Osteocyte (in vitro differentiated cells): ENCODE measurements around the gene CDK5RAP2. TPM values are rescaled to one million over a fixed set of nuclear protein-coding genes. Genes with fewer than 3 reads are reported as not detected.

ENCODE experiments used
- DNase-seq: peaks from one replicate; pipeline ENCODE4 v3.0.0; 2021; ENCODE audit warnings: mixed read lengths; ENCODE audit not compliant: unreplicated experiment; ENCODE audit errors: extremely low spot score
- H3K27ac Mint-ChIP-seq: one replicate; pipeline ENCODE4 v1.8.0; 2021; ENCODE audit warnings: mild to moderate bottlenecking, mixed read lengths; ENCODE audit not compliant: unreplicated experiment
- H3K27me3 Mint-ChIP-seq: one replicate; pipeline ENCODE4 v1.8.0; 2021; ENCODE audit warnings: mixed read lengths; ENCODE audit not compliant: unreplicated experiment
- H3K36me3 Mint-ChIP-seq: one replicate; pipeline ENCODE4 v1.8.0; 2021; ENCODE audit warnings: mixed read lengths; ENCODE audit not compliant: unreplicated experiment
- H3K4me1 Mint-ChIP-seq: one replicate; pipeline ENCODE4 v1.8.0; 2021; ENCODE audit warnings: mixed read lengths; ENCODE audit not compliant: unreplicated experiment
- H3K4me3 Mint-ChIP-seq: one replicate; pipeline ENCODE4 v1.8.0; 2021; ENCODE audit warnings: mild to moderate bottlenecking, moderate library complexity, mixed read lengths; ENCODE audit not compliant: unreplicated experiment
- H3K9me3 Mint-ChIP-seq: one replicate; pipeline ENCODE4 v1.8.0; 2021; ENCODE audit warnings: mixed read lengths; ENCODE audit not compliant: unreplicated experiment
- total RNA-seq: library from RNA; stranded (reverse); gene quantifications from 2 replicates; pipeline ENCODE4 v1.2.1, GENCODE V29; 2021
- TF ChIP-seq, protein P1 (sequence below): fragments of 200-600 bp; sonication (generic); IDR thresholded peaks from 2 replicates; pipeline ENCODE4 v1.5.0; 2021; ENCODE audit warnings: antibody characterized with exemption, mild to moderate bottlenecking, moderate library complexity

The CDK5RAP2 gene
- total RNA-seq, 1 donor from 2014 or later, result 48.7 TPM

DNA sequence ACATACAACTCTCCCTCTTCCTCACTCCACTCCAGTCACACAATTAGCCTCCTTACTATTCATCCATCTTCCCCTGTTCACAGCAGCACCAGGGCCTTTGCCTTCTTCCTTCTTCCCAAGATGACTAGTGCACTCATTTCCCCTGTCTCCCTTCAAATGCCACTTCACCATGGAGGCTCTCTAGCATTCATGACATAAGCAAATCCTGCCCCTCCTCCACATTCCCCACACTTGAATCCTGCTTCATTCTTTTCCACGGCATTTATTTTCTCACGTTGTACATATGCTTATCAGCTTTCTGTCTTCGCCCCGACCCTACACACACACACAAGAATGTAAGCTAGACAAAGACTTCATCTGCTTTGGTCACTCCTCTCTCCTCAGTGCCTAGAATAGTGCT lies 133.3 kb downstream of the CDK5RAP2 start:
- no peak overlapping the region for H3K27ac Mint-ChIP-seq
- DNase-seq, result no peak
- no peak overlapping the region for H3K4me3 Mint-ChIP-seq
- H3K36me3 Mint-ChIP-seq, result peaks cover 11% of the 10 kb centered on the region
- TF ChIP-seq, protein P1, sequence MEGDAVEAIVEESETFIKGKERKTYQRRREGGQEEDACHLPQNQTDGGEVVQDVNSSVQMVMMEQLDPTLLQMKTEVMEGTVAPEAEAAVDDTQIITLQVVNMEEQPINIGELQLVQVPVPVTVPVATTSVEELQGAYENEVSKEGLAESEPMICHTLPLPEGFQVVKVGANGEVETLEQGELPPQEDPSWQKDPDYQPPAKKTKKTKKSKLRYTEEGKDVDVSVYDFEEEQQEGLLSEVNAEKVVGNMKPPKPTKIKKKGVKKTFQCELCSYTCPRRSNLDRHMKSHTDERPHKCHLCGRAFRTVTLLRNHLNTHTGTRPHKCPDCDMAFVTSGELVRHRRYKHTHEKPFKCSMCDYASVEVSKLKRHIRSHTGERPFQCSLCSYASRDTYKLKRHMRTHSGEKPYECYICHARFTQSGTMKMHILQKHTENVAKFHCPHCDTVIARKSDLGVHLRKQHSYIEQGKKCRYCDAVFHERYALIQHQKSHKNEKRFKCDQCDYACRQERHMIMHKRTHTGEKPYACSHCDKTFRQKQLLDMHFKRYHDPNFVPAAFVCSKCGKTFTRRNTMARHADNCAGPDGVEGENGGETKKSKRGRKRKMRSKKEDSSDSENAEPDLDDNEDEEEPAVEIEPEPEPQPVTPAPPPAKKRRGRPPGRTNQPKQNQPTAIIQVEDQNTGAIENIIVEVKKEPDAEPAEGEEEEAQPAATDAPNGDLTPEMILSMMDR, result no peak
- peaks cover 36% of the 10 kb centered on the region for H3K4me1 Mint-ChIP-seq
- H3K27me3 Mint-ChIP-seq, result no peaks in the 10 kb centered on the region
- peaks cover 4% of the 10 kb centered on the region for H3K9me3 Mint-ChIP-seq

DNA sequence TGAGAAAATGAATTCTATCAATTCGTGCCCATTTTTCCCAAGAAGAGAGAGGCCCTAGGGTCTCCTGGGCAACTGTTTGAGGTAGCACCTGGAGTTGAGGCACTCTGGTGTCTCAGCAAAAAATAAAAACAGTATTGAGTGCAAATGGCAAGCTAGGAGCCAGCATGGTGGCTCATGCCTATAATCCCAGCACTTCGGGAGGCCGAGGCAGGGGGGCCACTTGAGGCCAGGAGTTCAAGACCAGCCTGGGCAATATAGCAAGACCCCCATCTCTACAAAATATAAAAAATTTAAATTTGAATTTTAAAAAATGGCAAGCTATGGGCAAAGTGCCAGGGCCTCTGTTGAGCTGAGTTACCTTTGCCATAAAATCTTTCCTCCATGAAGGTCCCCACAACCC lies 136.0 kb downstream of the CDK5RAP2 start:
- no peak for DNase-seq
- no peak overlapping the region for H3K4me3 Mint-ChIP-seq
- peaks cover 4% of the 10 kb centered on the region for H3K9me3 Mint-ChIP-seq
- peaks cover 14% of the 10 kb centered on the region for H3K36me3 Mint-ChIP-seq
- peaks cover 44% of the 10 kb centered on the region for H3K4me1 Mint-ChIP-seq
- peak overlapping the region; percentile 77 for H3K27ac Mint-ChIP-seq
- TF ChIP-seq, protein P1, result no peak
- no peaks in the 10 kb centered on the region for H3K27me3 Mint-ChIP-seq

GRCh38 chr9:120443489-120443888 lies 136.5 kb downstream of the CDK5RAP2 start:
- Mint-ChIP-seq H3K9me3 (peaks cover 4% of the 10 kb centered on the region), H3K36me3 (peaks cover 14% of the 10 kb centered on the region), H3K27ac (peak overlapping the region; percentile 77), H3K4me3 (peak overlapping the region; percentile 37), H3K27me3 (no peaks in the 10 kb centered on the region), H3K4me1 (peaks cover 44% of the 10 kb centered on the region)
- TF ChIP-seq, protein P1, result no peak
- no peak for DNase-seq

DNA sequence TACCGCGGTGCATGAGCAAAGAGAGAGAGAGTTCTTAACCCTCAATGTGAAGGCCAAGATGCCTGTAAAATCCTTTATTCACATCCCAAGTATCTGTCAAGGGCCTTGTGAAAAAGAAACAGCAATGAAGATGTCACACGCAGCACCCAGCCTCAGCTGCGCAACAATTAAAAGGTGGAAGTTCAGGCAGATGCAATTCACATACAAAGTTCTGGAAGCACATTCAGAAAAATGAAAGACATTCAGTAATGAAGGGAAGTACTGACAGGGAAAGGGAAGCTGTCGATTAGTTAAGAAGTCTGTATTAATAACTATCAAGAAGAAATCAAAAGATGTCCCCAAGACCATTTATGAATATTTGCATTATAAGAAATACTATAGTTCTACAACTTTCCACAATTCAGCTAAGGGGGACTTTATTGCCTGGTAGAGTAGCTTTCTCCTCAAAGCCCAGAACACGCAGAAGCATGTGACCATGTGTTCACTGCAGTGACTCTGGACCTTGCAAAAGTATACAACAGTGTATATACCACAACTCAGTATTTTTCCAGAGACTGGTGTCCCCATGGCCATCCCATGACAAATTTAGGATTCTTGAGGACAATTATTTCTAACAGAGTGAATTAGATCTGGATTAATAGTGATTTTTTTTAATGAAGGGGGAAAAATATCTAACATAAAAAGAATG lies 137.5 kb downstream of the CDK5RAP2 start:
- H3K27me3 Mint-ChIP-seq, result no peaks in the 10 kb centered on the region
- peaks cover 44% of the 10 kb centered on the region for H3K4me1 Mint-ChIP-seq
- peaks cover 16% of the 10 kb centered on the region for H3K36me3 Mint-ChIP-seq
- no peak overlapping the region for H3K4me3 Mint-ChIP-seq
- peaks cover 4% of the 10 kb centered on the region for H3K9me3 Mint-ChIP-seq
- TF ChIP-seq, protein P1, result no peak
- DNase-seq, result no peak
- H3K27ac Mint-ChIP-seq, result peak overlapping the region; percentile 77

DNA sequence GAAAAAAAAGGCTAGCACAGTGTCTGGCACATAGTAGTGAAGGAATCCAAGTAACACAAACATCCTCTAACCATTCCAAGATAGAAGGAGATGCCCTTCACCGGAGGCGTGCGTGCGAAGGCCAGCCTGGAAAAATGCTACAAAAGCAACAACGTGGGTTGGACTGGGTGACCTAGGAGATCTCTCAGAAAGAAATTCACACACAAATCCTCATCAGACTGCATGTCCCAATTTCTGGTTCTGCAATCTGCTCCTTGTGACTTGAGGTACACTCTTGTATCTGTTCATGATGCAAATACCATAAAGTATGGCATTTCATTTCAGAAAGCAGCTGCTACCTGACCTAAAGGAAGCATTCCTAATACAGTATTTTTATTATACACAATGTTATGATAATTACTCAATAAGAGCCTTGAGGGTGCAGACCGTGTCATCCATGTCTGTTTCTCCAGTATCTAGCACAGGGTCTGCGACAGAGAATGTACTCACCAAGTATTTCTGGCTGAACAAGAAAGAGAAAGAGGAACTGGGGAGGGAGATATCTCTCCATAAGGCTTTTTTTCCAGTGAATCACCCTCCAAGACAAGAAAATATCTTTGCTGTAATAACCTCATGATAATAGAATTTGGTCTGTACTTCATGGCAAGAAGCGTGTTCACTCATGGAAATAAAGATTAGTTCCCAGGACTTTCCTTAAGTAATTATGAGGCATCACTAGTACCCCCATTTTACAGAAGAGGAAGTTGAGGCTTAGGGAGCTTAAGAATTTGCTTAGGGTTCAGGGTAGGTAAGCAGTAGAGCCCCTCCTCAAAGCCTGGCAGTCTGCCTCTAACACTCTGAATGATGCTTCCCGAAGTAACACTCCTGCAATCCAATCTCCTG lies 138.3 kb downstream of the CDK5RAP2 start:
- peak overlapping the region; percentile 77 for H3K27ac Mint-ChIP-seq
- H3K9me3 Mint-ChIP-seq, result peaks cover 3% of the 10 kb centered on the region
- peaks cover 44% of the 10 kb centered on the region for H3K4me1 Mint-ChIP-seq
- no peaks in the 10 kb centered on the region for H3K27me3 Mint-ChIP-seq
- H3K4me3 Mint-ChIP-seq, result peak overlapping the region; percentile 10
- TF ChIP-seq, protein P1, result no peak
- DNase-seq, result no peak
- peaks cover 15% of the 10 kb centered on the region for H3K36me3 Mint-ChIP-seq
